Hematopoietic multipotent progenitor cell treated with erythropoietin and hydrocortisone succinate and interleukin-3 and kit ligand, for 15 days (in vitro differentiated cells): ENCODE data around the gene ZNF785.
"Not testable (repeated sequence)": the region's sequence is repeated elsewhere in the genome, so short reads cannot be mapped to it uniquely, and the experiment has no call there.

Source experiments
- DNase-seq: peaks from one replicate; pipeline ENCODE4 v3.0.0-alpha.2; 2015; ENCODE audit warnings: low spot score

ZNF785 gene

DNA sequence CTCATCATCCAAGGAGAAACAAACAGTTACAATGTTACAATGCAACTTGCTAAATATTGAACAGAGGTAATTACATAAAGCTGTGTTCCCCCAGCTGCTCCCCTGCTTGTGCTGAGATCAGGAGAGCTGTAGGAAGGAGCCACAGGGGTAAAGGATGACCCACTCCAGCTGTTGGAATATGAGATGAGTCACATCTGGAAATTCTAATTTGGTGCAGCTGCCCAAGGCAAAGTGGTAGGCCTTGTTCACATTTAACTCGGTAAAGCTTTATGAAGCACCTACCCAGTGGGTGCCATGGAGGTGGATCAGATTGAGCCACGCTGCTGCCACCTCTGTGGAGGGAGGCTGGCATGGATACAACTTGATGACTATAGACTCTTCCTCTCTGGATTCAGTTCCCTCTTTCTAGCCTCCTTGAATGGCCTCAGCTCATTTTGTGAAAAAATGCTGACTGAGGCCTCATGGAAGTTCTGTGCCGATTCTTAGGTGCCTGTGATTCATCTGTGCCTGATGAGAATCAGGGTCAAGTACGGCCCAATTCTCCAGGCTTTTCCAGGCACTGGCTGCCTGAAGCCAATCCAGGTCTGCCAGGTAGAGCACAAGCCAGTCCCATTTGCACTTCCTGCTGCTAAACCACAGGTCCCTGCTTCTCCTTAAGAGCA lies 17.2 kb upstream of the ZNF785 start:
- DNase-seq = no peak

DNA sequence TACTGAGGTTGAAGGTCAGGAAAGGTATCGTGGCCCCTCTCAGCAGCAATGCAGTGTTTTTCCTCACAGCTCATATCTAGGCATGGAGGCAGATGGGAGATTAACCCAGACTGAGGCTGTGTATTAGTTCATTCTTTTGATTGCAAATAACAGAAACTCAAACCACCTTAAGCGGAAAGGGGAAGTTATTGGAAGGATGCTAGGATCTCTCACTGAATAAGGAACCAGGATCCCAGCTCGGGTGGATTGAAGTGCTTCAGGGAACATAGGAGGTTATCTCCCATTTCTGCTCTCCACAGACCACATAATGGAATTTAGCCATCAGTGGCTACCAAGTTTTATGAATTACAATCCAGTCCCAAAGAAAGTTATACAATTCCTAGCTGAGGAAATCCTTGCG lies 16.5 kb upstream of the ZNF785 start:
- DNase-seq = no peak

DNA sequence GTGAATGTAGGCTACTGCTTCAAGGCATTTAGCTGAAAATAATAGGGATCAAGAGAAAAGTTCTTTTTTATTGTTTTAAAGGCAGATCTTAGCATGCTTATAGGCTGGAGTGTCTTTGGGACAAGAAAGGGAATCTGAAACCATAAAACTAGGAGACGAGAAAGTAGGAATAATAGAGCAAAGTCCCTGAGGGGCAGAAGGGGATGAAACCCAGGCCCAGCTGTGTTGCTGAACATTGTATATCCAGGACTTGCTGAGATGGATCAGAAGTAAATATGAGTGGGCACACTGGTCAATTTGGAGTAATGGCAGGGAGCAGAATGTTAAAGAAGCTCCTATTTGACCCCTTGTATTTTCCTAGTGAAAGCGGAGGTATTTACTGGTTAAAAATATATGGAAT lies 15.4 kb upstream of the ZNF785 start:
- DNase-seq = no peak

DNA sequence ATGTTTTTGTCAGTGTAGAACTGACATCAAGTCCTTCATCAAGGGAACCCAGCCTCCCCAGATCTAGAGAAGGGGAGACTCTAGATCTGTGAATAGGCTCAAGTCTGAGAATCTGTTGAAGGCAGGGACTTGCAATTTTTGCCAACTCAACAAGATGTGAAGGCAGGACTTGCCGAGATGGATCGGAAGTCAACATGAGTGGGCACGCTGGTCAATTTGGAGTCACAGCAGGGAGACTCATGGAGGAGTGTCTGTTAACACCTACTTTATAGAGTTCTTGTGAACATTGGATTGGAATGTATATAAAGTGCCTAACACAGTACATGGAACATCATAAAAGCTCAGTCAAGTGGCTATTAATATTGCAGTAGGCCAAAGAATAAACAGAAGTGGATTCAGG lies 14.7 kb upstream of the ZNF785 start:
- DNase-seq = no peak

DNA sequence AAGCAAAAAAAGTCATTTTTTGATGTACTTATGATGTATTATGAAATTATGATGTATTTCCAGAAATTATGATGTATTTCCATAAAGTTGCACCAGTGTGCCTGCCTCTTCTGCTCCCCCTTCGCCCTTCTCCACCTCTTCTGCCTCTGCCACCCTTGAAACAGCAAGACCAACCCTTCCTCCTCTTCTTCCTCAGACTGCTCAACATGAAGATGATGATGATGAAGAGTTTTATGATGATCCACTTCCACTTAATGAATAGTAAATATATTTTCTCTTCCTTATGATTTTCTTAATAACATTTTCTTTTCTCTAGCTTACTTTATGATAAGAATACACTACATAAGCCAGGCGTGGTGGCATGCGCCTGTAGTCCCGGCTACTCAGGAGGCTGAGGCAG lies 7.4 kb upstream of the ZNF785 start:
- DNase-seq = no peak

DNA sequence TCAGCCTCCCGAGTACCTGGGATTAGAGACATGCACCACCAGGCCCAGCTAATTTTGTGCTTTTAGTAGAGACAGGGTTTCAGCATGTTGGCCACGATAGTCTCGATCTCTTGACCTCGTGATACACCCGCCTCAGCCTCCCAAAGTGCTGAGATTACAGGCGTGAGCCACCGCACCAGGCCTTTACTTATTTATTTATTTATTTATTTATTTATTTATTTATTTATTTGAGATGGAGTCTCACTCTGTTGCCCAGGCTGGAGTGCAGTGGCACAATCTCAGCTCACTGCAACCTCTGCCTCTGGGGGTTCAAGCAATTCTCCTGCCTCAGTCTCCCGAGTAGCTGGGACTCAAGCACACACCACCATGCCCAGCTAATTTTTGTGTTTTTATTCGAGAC lies 5.4 kb upstream of the ZNF785 start:
- not testable (repeated sequence) for DNase-seq

DNA sequence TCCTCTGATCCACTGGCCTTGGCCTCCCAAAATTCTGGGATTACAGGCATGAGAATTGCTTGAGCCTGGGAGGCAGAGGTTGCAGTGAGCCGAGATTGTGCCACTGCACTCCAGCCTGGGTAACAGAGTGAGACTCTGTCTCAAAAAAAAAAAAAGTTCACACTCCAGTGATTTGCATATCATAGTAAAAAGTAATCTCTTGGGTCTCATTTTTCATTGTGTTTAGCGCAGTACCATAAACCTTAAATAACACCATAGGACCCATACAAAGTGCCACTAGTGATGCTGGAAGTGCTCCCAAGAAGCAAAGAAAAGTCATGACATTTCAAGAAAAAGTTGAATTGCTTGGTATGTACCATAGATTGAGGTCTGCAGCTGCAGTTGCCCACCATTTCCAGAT lies 4.1 kb upstream of the ZNF785 start:
- DNase-seq = not testable (repeated sequence)

DNA sequence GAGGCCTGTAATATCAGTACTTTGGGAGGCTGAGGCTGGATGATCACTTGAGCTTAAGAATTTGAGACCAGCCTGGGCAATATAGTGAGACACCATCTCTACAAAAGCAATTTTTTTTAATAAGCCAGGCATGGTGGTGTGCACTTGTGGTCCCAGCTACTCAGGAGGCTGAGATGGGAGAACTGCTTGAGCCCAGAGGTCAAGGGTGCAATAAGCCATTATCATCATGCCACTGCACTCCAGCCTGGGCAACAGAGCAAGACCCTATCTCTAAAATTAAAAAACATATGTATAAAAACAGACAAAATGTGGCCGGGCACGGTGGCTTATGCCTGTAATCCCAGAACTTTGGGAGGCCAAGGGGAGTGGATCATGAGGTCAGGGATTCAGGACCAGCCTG lies 3.2 kb upstream of the ZNF785 start:
- DNase-seq = no peak

DNA sequence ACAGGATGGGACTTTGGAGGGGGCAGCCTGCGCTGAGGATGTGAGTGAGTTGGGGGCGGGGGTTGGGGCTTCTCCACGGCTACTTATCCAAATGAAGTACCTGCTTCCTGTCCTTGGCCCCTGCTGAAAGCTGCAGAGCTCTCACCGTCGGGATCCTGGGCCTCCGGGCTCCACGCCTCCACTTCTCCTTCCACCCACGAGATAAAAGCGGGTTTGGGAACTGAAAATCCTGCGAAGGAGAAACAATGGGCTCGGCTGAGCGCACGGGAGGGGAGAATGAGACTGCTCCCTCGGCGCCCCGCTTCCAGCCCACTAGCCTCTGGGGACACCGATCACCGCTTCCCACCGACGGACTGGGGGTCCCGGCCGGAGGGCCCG lies 486 bp downstream of the ZNF785 start:
- no peak for DNase-seq

DNA sequence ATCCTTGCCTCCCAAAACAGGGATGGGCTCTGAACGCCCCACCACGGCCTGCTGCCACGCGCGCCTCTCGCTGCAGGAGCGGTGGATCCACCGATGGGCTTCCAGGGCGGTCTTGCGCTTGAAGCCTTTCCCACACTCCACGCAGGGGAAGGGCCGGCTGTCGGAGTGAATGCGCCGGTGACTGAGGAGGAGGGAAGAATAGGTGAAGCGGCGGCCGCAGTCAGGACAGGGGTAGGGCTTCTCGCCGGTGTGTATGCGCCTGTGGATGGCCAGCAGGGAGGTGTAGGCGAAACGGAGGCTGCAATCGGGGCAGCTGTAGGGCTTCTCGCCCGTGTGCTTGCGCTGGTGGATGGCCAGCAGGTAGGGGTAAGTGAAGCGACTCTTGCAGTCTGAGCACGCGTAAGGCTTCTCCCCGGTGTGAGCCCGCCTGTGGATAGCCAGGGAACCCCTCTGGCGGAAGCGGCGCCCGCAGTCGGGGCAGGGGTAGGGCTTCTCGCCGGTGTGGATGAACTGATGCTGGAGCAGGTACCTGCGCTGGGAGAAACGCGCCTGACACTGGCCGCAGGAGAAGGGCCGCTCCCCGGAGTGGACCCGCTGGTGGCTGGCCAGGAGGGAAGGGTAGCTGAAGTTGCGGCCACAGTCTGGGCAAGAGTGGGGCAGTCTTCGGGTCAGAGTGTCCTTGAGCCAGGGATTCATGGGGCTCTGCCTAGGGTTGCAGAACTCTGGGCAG lies 2.7 kb downstream of the ZNF785 start:
- no peak for DNase-seq

DNA sequence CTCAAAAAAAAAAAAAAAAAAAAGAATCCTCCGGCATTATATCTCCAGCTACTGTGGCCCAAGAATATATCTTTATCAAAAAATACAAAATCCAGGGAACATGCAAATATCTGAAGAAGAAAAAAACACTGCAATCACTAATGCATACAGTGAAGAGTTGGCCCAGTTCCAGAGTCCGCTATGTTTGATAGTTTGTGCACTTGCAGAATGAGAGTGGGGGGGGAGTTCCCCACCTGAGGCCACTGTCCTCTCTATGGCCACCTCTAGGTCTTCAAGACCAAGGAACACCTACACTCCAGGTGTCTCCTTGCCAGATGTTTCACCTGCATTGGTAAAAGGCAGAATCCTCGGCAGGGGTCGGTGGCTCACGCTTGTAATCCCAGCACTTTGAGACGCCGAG lies 4.0 kb downstream of the ZNF785 start:
- DNase-seq = no peak

DNA sequence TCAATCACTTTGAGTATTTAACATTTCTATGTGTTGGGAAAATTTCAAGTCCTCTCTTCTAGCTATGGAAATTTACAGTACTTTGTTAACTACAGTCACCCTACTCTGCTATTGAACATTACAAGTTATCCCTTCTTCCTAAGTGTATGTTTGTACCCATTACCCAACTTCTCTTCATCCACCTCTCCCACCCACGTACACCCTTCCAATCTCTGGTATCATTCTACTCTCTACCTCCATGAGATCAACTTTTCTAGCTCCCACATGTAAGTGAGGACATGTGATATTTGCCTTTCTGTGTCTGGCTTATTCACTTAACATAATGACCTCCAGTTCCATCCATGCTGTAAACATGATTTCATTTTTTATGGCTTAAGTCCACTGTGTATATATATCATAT lies 10.8 kb downstream of the ZNF785 start:
- no peak for DNase-seq

DNA sequence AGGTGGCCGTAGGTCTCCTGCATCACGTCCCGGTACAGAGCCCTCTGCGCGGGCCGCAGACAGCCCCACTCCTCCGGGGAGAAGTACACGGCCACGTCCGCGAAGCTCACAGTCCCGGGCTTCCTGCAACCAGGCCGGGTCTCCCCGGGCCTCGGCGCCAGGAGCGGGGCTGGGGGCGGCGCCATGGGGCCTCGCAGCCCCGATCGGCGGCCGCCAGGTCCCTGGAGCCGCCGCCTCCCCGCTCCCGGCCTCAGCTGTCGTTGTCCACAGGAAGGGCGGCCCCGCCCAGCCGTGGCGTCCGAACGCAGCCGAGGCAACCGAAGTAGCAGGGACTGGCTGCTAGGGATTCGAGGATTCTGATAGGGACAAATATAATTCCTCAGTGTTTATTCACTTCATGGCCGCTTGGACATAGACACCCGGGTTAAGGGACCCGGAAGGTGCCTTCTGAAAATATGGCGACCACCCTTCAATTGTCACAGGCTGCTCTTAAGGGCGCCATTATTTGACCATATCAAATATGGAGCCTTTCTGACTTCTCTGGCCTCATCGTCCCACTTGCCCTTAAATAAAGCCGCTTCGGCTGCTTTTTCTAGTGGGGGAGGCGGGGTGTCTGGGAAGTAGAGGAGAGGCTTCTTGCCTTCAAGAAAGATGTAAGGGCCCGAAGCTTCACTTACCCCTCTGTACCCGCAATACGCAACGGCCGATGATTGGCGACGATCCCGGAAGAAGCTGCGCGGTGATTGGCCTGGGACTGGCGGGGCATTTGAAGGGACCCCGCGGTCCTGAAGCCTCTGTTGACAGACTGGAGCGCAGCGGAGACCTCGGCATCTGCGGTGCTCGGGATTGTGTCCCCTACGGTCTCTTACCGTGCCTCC lies 13.8 kb downstream of the ZNF785 start, which contains the start of gene ZNF688:
ZNF688 (minus strand) TSS at position 270 of the 878 bp plus-strand sequence; CDS start at position 185, 85 bp downstream.
- peak; percentile 89 for DNase-seq

DNA sequence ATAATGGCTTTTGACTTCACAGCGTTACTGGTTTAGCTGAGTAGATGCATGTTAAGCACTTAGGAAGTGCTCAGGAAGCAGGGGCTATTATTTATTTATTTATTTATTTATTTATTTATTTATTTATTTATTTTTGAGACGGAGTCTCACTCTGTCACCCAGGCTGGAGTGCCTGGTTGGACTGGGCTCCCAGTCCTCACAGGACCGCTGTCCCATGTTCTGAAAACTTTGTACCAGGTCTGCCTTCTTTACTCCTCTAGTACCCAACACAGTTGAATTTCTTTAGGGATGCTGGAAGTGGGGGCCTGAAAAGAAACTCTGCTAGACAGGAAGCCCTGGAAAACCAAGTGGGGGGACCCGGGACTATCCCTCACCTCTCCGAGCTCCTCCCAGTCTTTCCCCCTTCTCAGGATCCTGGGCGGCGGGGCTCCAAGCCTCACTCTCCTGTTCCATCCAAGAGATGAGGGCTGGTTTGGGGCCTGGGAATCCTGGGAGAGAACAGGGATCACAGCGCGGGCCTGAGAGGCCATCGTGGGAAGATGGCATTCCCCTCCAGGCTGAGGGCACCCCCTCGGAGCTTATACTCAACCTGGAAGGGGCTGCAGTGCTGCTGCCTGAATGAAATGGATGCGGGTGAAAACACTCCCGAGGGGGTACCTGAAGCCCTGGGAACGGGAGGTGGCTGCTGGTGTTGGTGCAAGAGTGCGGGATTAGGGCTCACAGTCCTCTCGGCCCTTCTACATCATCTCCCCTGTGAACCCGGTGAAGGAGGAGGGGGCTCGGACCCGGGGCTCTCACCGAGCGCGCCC lies 14.7 kb downstream of the ZNF785 start:
- no peak for DNase-seq

DNA sequence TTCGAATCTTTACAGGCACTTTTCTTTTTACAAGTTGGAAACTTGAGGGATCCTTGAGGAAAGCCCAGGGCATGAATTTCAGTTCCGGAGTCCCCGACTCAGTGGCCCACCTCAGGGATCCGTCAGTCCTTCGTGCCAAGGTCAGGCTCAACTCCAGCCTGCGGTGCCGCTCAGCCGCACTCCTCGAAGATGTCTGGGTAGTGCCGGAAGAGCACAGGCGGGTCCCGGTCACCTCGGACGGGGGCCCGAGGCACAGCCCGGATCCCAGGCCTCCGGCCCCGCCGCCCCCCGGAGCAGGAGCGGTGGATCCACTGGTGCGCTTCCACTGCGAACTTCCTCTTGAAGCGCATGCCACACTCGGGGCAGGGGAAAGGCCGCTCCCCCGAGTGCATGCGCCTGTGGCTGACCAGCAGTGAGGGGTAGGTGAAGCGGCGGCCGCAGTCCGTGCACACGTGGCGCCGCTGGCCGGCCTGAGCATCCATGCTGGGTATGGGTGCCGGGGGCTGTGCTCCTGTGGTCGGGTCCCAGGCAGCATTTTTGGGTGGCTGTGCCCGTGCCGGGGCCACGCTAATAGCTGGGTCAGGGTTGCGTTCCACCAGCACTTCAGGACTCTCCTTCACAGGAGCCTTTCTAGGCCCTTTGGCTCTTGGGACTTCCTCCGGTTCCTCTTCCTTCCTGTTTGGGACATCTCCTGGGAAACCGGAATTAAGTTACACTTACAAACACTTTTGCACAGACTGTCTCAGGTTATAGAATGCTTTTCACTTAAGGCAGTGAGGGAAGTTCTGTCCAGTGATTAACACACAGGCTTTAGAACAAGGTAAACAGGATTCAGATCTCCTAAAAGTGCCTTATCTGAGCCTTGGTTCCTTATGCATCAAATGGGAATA lies 15.5 kb downstream of the ZNF785 start:
- DNase-seq = no peak

DNA sequence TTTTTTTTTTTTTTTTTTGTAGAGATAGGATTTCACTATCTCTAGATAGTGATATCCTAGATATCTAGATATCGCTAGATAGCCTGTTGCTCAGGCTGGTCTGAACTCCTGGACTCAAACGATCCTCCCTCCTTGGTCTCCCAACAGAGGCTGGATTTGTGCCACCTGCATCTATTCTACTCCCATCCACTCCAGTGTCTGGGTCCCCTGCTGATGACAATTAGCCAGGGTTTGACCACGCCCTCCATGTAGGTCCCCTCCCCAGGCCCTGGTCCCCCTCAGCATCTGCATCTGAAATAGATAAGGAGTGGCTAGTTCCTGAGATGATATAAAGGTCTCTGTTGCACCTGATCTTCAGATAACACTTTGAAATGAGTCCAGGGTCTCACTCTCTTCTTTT lies 16.2 kb downstream of the ZNF785 start:
- no peak for DNase-seq

DNA sequence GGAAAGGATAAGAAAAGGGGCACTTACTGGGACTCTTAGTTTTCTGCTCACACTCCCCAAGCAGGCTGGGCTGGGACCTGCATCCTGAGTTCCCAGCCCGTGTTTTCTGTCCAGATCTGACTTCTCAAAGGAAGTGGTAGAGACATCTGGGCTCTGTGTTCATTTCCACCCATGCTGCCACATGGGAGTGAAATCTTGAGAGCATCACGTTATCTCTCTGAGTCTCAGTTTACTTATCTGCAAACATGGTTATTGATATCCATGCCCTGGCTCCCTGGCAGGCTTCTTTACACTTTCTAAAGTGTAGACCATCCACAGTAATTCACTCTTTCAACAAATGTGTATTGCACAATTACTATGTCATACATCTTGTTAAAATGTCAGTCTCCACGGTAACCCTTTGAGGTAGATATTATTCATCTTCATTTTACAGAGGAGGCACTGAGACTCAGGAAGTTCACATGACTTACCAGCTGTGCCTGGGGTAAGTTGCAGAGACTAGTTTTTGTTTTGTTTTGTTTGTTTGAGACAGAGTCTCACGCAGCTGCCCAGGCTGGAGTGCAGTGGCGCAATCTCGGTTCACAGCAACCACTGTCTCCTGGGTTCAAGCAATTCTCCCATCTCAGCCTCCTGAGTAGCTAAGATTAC lies 17.4 kb downstream of the ZNF785 start:
- DNase-seq = no peak

DNA sequence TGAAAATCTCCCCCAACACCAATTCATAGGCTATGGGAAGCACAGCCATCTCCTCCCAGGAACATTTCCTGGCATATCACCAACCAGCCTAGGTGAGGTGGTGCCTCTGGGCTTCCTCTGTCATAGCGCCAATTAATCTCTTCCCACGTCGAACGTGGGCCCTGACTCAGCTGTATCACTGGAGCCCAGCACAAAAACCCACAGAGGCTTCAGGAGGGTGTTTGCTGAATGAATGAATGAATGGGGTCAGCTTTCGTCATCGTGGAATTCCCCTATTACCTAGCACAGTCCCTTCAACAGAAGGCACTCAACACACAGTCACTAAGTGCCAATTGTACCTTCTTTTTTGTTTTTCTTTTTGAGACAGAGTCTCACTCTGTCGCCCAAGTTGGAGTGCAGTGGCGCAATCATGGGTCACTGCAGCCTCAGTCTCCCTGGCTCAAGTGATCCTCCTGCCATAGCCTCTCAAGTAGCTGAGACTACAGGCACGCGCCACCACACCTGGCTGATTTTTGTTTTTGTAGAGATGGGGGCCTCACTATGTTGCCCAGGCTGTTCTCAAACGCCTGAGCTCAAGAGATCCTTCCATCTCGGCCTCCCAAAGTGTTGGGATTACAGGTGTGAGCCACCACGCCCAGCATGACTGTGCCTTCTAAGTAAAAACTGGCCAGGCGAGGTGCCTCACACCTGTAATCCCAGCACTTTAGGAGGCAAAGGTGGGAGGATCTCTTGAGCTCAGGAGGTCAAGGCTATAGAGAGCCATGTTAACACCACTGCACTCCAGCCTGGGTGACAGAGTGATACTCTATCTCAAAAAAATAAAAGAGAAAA lies 18.1 kb downstream of the ZNF785 start:
- DNase-seq = no peak

DNA sequence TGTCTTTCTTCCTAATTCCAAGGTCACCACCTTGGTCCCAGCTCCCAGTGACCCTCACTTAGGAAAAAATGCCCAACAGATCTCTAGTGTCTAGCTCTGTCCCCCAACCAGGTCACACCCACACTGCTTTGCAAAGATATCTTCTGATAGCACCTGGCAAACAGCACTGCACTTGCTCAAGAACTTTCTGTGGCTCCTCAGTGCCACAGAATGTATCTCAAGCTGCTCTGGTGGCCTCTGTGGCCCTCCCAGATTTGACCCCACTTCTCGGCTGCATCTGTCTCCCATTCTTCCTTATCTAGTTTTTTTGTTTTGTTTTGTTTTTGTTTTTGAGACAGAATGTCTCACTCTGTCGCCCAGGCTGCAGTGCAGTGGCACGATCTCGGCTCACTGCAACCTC lies 19.0 kb downstream of the ZNF785 start:
- DNase-seq = no peak

DNA sequence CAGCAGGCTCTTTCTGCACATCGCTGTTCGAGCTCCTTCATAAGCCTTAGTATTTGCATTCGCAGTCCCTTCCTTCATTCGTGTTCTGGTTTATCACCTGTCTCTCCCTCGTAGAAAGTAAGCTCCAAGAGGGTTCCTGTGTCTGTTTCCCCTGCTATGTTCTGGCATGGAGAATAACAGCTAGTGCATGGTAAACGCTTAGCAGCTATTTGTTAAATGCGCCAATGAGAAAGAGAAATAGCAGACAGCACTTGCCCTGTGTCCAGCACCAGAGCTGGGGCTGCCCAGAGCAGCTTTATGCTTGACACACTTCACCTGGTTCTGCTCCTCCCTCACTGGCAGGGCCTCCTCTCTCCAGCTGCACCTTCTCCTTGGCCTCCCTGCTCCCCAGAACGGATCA lies 19.5 kb downstream of the ZNF785 start:
- no peak for DNase-seq
